T47D (cell line): ENCODE results near the gene C9orf50.

Source experiments
- DNase-seq, 2 experiments: peaks; one replicate each; pipeline versions ENCODE4 v3.0.0 to v3.0.0-alpha.2; 2011 to 2012; ENCODE audit warnings: low read depth in 1 of 2, low spot score in 1 of 2
- JUND ChIP-seq: IDR thresholded peaks from 2 replicates; pipeline ENCODE4 v1.6.1; 2012; ENCODE audit warnings: low read depth
- in situ Hi-C: cut with HindIII; loops from 2 replicates; pipeline ENCODE4 v1.10.0; 2016; ENCODE audit warnings: low sequenced_read_pairs, low pct_unique_long_range_greater_than_20kb

C9orf50 gene

DNA sequence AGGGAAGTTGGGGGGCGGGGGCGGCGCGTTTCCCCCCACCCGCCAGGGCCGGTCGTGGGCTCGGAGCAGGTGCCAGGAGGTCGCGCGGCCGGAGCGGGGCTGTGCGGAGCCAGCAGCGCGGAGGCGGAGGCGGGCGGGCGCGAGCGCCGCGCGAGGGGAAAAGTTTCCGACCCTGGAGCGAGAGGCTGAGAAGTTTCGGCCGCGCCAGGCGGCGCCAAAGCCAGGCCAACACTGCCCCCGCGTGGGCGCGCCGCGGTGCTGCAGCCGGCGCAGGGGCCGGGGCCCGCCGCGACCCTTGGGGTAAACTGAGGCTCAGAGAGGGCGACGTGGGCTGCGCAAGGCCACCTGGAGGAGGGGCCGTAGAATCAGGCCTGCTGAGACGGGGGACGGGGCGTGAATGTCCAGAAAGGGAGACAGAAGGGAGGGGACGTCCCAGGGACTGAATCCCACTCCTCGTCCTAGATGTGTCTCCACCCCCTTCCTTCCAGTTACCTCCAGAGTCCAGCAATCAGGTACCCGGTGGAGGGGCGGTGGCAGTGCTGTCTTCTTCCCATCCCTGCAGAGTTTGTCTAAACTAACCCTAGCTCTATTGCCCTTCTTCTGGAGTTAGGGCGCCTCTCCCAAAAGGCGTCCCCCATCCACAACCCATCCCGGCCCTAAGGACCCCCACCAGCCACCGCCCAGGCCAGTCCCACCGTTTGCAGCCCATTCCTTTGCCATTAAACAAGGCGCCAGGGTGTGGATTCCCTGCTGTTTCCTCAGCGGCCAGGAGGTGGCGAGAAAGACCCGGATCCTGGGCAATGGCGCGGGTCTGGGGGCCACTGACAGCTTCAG, 10.2 kb downstream of the C9orf50 start:
- DNase-seq = peak; percentile 85 to 94
- in situ Hi-C loops = no loop called here
- TF ChIP-seq JUND = no peak

DNA sequence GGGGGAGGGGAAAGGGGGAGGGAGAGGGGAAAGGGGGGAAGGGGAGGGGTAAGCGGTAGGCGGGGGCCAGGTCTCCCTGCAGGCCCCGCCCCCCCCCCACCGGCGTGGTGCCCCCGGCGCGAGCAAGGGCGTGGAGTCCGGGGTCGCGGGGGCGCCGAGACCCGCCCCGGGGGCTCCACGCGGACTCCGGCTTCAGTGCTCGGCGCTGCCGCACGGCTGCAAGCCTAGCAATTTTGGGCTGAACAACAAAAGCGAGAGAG, 10.8 kb downstream of the C9orf50 start:
- in situ Hi-C loops = no loop called here
- DNase-seq = no peak
- no peak for TF ChIP-seq JUND

DNA sequence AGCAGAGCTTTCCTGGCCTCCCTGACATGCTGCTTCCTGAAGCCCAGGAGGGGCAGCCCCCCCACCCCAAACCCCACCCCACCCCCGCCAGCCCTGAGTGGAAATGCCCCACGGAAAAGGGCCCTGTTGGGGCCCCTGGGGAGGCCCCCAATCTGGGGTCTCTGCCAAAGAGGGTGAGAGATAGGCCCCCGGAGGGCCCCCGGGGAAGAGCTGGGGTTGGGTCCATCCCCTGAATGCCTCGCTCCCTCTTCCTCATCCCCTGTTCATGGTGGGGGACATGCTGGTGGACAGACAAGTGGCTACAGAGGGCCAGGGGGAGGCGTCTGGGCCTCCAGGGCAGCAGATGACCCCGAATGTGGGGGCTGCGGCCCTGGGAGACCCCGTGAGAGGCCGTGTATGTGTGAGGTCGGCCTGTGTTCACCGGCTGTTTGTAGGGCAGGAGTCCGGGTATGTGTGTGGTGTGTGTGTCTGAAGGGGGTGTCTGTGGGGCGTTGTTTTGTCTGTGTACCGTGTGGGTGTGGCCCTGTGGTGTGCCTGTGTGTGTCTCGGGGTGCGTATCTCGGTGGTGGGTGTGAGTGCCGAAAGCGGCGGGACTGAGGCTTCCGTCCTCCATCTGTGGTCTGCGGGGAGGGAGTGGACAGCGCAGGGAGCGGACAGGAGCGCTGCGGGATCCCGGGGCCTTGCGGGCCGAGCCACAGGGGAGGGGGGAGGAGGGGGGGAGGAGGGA, 11.3 kb downstream of the C9orf50 start:
- DNase-seq = peak; percentile 60 to 71
- in situ Hi-C loops = no loop called here
- TF ChIP-seq JUND = no peak

DNA sequence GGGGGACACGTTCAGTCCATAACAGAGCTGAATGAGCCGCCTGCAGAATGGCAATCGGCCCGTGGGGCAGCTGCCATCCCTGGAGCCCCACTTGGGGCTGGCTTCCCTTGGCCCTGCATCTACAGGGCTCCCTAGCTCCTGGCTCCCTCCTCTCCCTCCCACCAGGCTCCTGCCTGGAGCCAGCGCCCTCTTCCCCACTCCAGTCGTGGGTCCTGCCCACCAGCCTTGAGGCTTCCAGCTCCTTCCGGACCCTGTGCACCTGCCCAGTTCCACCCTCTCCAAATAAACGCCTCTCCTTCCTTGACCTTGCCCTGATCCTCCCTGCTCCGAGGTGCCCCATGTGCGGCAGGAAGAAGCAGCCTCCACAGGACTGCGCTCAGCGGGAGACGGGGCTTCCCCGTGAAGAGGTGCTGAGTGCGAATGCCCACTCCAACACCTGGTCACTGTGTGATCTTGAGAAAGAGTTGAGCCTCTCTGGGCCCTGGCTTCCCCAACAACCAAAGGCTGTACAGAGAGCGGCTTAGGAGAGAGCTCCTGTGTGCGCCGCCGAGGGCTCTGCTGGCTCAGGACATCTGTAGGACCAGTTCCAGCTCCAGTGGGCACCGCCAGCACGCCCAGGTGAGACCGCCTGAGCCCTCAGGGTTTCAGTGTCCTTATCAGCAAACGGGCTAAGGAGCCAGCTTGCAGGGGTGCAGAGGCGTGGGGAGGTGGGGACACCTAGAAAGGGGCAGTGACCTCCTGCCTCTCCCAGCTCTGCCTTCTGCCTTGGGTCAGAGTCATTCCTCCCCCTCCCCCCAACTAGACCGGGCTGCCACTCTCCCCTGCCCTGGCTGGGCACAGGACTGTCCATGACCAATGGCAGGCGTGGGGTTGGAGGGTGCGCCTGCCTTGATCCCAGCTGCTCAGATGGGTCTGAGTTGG, 12.1 kb downstream of the C9orf50 start:
- DNase-seq = no peak
- in situ Hi-C loops = no loop called here
- no peak for TF ChIP-seq JUND

DNA sequence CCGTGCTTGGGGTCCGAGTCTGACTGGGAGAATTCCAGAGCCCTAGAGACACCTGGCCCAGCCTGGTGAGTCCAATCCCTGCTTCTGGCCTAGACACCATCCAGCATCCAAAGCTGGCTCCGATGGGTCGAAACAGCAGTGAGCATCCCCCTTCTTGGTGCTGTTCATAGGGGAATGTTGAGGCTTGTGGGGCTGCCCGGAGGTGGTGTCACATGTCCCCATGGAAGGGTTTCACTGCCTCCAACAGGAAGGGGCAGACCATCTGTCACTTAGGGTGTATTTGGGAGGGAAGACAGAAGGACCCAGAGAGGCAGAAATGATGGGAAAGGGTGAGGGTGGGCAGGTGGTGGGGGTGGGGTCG, 13.9 kb downstream of the C9orf50 start:
- DNase-seq = no peak
- in situ Hi-C loops = no loop called here
- TF ChIP-seq JUND = no peak

DNA sequence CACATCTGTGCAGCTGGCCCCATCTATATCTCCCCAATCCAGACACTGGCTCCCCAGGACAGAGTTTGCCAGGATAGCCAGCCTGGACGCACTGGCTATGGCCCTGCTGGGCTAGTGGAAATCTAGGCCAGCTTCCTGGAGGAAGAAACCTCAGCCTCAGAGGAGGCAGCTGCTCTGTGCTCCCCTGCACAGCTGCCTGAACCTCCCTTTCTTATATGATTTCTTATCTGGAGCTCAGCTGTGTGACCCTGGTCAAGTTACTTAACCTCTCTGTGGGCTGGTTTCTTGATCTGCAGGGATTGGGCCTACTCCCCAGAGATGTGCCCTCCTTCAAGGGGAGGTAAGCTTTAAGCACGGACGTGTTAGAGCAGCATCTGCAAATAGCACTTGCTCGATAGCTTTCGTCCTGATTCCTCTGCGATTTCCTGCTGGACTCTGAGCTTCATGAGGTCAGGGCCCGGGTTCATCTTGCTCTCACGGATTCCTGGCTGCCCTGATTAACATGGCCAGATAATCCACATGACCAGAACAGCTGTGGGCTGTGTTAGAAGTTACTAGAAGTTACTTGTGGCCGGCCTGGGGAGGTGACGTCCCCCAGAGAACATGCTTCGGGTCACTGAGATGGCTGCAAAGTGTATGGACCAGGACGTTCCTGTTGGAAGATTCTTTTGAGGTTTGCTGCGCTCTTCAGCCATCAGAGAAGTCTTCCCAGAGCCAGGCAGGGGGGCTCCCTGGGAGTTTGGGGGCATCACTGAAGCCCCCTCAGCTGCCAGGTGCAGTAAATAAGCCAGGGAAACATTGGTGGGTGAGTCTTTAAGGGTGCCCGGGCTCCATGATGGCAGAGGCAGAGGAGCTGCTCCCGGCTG, 14.5 kb downstream of the C9orf50 start:
- in situ Hi-C loops = no loop called here
- no peak for DNase-seq
- TF ChIP-seq JUND = no peak

DNA sequence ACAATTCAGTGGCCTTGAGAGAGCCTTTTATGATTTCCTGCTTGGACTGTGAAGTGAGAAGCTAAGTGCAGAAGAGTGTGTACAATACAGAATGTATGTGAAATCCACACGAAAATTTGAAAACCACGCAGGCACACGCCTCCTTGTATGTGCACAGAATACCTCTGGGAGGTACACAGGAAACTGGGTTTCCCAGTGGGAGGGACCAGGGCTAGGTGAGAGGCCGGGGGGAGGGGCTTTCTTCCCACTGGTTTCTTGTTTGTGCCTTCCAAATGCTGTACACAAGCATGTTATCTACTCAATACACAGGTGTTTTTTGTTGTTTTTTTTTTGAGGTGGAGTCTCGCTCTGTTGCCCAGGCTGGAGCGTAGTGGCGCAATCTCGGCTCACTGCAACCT, 16.1 kb downstream of the C9orf50 start:
- peak in 1 of 2 experiments; percentile 66 for DNase-seq
- TF ChIP-seq JUND = no peak
- in situ Hi-C loops = no loop called here

DNA sequence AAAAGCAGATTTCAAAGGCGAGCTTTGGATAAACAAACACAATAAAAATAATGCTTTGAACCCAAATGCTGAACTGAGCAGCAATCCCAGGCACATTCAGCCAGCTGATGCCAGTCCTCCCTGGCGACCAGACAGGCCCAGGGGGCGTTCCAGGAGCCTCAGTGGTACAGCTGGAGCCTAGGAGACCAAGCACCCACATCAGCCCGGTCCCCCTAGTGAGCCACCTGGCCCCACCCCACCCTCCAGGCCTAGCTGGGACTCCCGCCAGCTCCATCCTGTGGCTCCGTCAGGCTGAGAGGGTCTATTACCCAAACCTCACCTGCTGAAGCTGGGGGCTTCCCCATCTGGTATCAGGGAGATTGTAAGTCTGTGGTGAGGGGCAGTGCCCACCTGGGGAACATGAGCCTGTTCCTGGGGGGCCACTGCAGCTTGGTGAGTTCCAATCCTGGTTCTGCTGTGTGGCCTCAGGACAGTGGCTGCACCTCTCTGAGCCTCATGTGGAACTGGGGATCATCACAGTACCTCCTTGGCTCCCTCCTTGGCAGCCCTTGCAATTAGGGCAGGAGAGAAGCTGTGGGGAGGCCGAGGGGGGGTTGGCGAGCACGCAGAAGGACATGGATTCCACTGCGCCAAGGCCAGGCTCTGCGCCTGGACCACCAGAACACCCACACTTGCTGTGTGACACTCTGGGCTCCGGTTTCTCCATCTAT, 16.7 kb downstream of the C9orf50 start:
- in situ Hi-C loops = no loop called here
- no peak for DNase-seq
- no peak for TF ChIP-seq JUND

DNA sequence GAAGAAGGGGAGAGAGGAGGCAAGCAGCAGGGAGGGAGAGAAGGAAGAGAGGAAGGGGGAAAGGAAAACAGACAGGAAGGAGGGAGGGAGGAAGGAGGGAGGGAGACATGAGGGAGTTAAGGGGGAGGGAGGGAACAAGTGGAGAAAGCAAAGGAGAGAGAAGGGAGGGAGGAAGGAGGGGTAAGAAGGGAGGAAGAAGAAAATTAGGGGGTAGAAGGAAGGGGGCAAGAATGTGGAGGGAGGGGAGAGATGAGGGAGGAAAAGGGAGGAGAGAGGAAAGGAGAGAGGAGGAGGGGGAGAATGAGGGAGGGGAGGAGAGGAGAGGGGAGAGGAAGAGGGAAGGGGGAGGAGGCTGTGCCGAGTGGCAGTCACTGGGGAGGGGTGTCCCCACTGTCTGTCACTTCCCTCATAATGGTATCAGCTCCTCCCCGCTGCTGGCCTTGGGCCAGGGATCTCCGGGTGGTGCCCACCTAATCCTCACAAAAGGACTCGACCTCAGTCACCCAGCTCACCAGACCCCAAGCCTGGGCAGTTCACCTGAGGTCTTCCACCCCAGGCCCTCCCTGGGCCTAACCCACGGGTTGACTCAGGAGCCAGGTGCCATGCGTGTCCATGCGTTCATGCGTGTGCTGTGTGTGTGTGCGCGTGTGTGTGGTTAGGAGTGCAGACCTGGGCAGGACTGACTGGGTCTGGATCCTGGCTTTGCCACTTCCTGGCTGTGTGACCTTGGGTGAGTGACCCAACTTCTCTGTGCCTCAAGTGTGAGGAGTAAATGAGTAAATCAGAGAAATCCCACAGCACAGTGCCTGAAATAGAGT, 18.1 kb downstream of the C9orf50 start:
- no peak for TF ChIP-seq JUND
- in situ Hi-C loops = no loop called here
- DNase-seq = no peak

DNA sequence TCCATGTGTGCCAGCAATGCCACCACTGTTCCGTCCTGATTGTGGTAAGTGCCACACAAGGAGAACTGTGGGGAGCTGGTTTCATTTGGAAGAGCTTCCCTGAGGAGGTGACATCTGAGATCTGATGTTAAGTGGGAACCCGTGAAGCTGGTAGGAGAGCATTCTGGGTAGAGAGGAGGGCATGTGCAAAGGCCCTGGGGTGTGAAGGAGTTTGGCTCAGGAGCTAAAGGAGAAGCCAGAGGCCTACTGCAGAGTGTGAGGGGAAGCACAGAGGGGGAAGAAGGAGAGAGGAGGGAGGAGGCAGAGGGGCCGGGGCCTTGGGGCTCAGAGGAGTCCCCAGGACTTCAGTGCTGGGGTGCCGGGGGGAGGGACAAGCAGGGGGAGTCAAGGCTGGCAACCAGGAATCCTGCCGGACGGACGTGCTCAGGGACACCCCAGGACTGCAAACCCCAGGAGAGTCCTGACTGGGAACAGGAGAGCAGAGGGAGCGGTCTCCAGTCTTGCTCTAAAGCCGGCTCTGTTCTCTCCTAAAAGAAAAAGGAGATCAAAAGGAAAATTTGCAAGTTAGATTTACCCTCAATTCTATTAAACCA, 19.7 kb downstream of the C9orf50 start:
- DNase-seq = no peak
- TF ChIP-seq JUND = no peak
- in situ Hi-C loops = no loop called here
